Activated CD4-positive, alpha-beta T cell treated with anti-CD3 and anti-CD28 coated beads, Interleukin-2, amount 50 U/mL, for 1 hour (primary cell): ENCODE results near the gene AUTS2.

Experiments used
- DNase-seq: peaks from one replicate; pipeline ENCODE4 v3.0.0-alpha.2; 2020

AUTS2 gene

GRCh38 chr7:70416347-70416985, 818.2 kb downstream of the AUTS2 start:
- DNase-seq = no peak

GRCh38 chr7:70416986-70417655, 818.8 kb downstream of the AUTS2 start:
- no peak for DNase-seq

GRCh38 chr7:70419526-70420380, 821.5 kb downstream of the AUTS2 start:
- no peak for DNase-seq

- no peak for DNase-seq
These were observed 822.0 kb downstream of the AUTS2 start for GRCh38 chr7:70420381-70420662.

- DNase-seq = no peak
These were observed 823.0 kb downstream of the AUTS2 start for GRCh38 chr7:70421319-70421718.

- DNase-seq = no peak
These were observed 828.1 kb downstream of the AUTS2 start for GRCh38 chr7:70426249-70426880.

GRCh38 chr7:70432567-70433001, 834.3 kb downstream of the AUTS2 start:
- no peak for DNase-seq

GRCh38 chr7:70434376-70434775, 836.1 kb downstream of the AUTS2 start:
- no peak for DNase-seq

GRCh38 chr7:70434821-70435220, 836.5 kb downstream of the AUTS2 start:
- no peak for DNase-seq

GRCh38 chr7:70435634-70436033, 837.4 kb downstream of the AUTS2 start:
- DNase-seq = no peak

GRCh38 chr7:70436790-70437350, 838.6 kb downstream of the AUTS2 start:
- no peak for DNase-seq

- no peak for DNase-seq
These were observed 841.4 kb downstream of the AUTS2 start for GRCh38 chr7:70439651-70440050.

GRCh38 chr7:70446448-70447143, 848.3 kb downstream of the AUTS2 start:
- no peak for DNase-seq

- DNase-seq = no peak
These were observed 850.1 kb downstream of the AUTS2 start for GRCh38 chr7:70448312-70448906.

- DNase-seq = no peak
These were observed 852.5 kb downstream of the AUTS2 start for GRCh38 chr7:70450731-70451130.

- no peak for DNase-seq
These were observed 857.6 kb downstream of the AUTS2 start for GRCh38 chr7:70455925-70456324.

- DNase-seq = no peak
These were observed 858.4 kb downstream of the AUTS2 start for GRCh38 chr7:70456719-70457118.

- no peak for DNase-seq
These were observed 859.2 kb downstream of the AUTS2 start for GRCh38 chr7:70457482-70457881.

GRCh38 chr7:70457883-70458680, 859.8 kb downstream of the AUTS2 start:
- DNase-seq = no peak

GRCh38 chr7:70458745-70459144, 860.5 kb downstream of the AUTS2 start:
- no peak for DNase-seq

GRCh38 chr7:70459546-70459945, 861.3 kb downstream of the AUTS2 start:
- DNase-seq = no peak
